ENCODE results near the gene IL17B. TPM values are rescaled to one million over a fixed set of nuclear protein-coding genes. Genes with fewer than 3 reads are reported as not detected.
A peak's percentile ranks its signal among the peaks of the same experiment; 100 is the strongest.

The IL17B gene
- total and polyA plus RNA-seq, 2 of the 13 experiments (the other 11 are each of a cell fraction or from before 2014, with no cell fraction given) = 0.29 to 2.6 TPM

DNA sequence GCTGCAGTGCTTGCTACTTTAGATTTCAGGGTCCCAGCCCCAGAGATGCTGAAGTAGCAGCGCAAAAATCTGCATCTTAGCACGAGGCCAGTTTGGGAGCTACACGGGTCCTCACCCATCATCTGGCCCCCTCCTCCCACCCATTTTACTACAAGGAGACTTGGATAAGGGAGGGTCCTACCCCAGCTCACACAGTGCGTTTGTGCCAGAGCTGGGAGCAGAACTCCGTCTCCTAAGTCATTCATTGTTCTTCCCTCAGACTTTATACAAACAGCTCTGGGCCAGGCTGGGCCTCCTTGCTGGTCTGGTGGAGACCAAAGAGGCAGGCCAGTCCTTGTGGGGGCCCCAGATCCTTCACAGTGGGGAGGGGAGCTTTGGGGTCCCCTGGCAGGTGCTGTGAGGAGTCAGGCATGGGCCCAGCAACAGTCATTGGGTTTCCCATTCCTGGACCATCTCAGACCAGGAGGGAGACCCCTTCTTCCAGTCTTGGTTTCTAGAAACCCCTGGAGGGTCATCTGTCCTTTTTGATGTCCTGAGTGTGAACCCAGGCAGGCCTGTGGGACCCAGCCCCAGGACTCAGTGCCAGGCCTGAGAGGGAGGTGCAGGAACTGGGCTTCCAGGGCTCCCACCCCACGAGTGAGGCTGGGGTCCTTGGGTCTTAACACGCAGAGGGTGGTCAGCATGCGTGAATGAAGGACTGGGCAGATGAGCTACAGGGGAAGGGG is 2.3 kb upstream of the IL17B start (continued):
- TF ChIP-seq, protein P1, sequence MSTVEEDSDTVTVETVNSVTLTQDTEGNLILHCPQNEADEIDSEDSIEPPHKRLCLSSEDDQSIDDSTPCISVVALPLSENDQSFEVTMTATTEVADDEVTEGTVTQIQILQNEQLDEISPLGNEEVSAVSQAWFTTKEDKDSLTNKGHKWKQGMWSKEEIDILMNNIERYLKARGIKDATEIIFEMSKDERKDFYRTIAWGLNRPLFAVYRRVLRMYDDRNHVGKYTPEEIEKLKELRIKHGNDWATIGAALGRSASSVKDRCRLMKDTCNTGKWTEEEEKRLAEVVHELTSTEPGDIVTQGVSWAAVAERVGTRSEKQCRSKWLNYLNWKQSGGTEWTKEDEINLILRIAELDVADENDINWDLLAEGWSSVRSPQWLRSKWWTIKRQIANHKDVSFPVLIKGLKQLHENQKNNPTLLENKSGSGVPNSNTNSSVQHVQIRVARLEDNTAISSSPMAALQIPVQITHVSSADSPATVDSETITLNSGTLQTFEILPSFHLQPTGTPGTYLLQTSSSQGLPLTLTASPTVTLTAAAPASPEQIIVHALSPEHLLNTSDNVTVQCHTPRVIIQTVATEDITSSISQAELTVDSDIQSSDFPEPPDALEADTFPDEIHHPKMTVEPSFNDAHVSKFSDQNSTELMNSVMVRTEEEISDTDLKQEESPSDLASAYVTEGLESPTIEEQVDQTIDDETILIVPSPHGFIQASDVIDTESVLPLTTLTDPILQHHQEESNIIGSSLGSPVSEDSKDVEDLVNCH (CRISPR knock-in tag; IDR thresholded peaks at IDR 0.05) = no peak
- TF ChIP-seq, protein P2, sequence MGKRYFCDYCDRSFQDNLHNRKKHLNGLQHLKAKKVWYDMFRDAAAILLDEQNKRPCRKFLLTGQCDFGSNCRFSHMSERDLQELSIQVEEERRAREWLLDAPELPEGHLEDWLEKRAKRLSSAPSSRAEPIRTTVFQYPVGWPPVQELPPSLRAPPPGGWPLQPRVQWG (CRISPR knock-in tag; IDR thresholded peaks at IDR 0.05; ENCODE audit: borderline replicate concordance, low read depth) = no peak
- TF ChIP-seq KLF6 (CRISPR knock-in tag; IDR thresholded peaks at IDR 0.05) = no peak

DNA sequence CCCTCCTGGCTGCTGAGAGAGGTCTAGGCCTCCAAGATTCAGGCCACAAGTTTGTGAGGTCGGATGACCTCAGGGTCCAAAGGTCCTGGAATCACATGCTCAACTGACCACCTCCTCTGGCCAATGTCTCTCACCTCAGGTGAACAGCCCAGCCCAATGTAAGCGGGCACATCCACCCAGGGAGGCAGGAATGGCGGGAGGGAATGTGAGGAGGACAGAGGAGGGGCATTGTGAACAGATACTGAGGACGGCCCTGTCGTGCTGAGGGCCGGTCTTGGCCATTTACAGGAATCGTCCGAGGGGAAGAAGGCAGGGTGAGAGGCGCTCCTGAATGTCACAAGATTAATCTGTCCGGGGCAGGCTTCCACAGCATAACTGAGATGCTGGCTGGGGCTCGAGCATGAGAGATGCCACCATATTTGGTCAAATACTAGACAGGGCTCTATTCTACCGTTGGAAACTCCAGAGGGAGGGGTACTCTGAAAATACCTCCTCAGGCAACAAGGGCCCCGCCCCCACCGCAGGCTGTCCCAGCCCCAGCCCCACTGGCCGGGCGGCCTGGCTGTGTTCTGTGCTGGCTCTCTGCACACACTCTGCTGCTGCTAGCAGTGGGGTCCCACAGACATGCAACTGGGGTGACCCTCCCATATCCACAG is 1.5 kb upstream of the IL17B start:
- H3K9me3 ChIP-seq (ENCODE audit: low read length) = no peaks in the 10 kb centered on the region
- peak overlapping the region; percentile 74 for H3K9ac ChIP-seq (ENCODE audit: insufficient read depth, low read depth, low read length)
- peak; percentile 74 for FAIRE-seq
- intact Hi-C loops (cut with micrococcal nuclease; ENCODE audit: unreplicated experiment) (no loop called here), in situ Hi-C loops (cut with HindIII; ENCODE audit: extremely low pct_ligation_motif_present, low pct_unique_long_range_greater_than_20kb) (loop anchor here (10.0 kb wide), 1 partner anchor 54 kb away; no protein-coding TSS in a partner anchor)
- DNase-seq (ENCODE audit: low spot score) = peak; percentile 74
- H4K20me1 ChIP-seq (ENCODE audit: insufficient read depth, low read length) = no peaks in the 10 kb centered on the region
- no peak overlapping the region for H2AFZ ChIP-seq (ENCODE audit: low read length)
- ChIA-PET CTCF (ENCODE audit: low intra/inter-chr PET ratio, low total read pairs) (interaction anchor here (3.4 kb wide), 1 partner anchor 50 kb away, joined by 35 read pairs; no protein-coding TSS in a partner anchor), POLR2A (interaction anchor here (1.1 to 2.0 kb wide), 2 partner anchors 13 to 35 kb away, joined by 3 to 7 read pairs; partner anchors contain the start of gene GRPEL2)
- WGBS (ENCODE audit: low lambda C conversion rate) = 3% methylated on average over 12 of the region's 16 CpGs
- peak overlapping the region; percentile 43 for H3K27ac ChIP-seq (ENCODE audit: extremely low read length, insufficient read depth, low read length)
- no peaks in the 10 kb centered on the region for H3K36me3 ChIP-seq (replicated peaks in 1 of 2; ENCODE audit: control insufficient read depth in 1 of 2, insufficient read depth in 2 of 2, low read length in 2 of 2)
- peaks cover 0 to 3% of the 10 kb centered on the region in 2 experiments; a peak in 1 of 5 replicates for H3K27me3 ChIP-seq (ENCODE audit: control insufficient read depth in 1 of 2, insufficient read depth in 2 of 2, low read length in 2 of 2)
- H3K79me2 ChIP-seq (ENCODE audit: insufficient read depth, low read length) = no peaks in the 10 kb centered on the region
- H3K4me3 ChIP-seq (replicated peaks in 1 of 3; ENCODE audit: insufficient read depth in 1 of 3, low read depth in 2 of 3, low read length in 3 of 3) = peak overlapping the region in 1 of 3 experiments; percentile 46; a peak in 2 of 6 replicates
- H3K4me2 ChIP-seq (ENCODE audit: low read depth, low read length) = peak overlapping the region; percentile 87
- BruUV-seq (replicated peaks) = TSS peak; percentile 85
- ATAC-seq = peak; percentile 70
- H3K4me1 ChIP-seq (ENCODE audit: insufficient read depth, low read length) = peaks cover 63% of the 10 kb centered on the region
- TF ChIP-seq SALL1 (CRISPR knock-in tag; IDR thresholded peaks at IDR 0.05) = peak; percentile 84
- TF ChIP-seq, protein P3, sequence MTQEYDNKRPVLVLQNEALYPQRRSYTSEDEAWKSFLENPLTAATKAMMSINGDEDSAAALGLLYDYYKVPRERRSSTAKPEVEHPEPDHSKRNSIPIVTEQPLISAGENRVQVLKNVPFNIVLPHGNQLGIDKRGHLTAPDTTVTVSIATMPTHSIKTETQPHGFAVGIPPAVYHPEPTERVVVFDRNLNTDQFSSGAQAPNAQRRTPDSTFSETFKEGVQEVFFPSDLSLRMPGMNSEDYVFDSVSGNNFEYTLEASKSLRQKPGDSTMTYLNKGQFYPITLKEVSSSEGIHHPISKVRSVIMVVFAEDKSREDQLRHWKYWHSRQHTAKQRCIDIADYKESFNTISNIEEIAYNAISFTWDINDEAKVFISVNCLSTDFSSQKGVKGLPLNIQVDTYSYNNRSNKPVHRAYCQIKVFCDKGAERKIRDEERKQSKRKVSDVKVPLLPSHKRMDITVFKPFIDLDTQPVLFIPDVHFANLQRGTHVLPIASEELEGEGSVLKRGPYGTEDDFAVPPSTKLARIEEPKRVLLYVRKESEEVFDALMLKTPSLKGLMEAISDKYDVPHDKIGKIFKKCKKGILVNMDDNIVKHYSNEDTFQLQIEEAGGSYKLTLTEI (CRISPR knock-in tag; conservative IDR thresholded peaks at IDR 0.05) = no peak
- TF ChIP-seq NONO (IDR thresholded peaks at IDR 0.05) = no peak
- TF ChIP-seq NONO (CRISPR knock-in tag; conservative IDR thresholded peaks at IDR 0.05) = peak; percentile 48; the same call in 1 of the 2 replicates
- TF ChIP-seq, protein P4, sequence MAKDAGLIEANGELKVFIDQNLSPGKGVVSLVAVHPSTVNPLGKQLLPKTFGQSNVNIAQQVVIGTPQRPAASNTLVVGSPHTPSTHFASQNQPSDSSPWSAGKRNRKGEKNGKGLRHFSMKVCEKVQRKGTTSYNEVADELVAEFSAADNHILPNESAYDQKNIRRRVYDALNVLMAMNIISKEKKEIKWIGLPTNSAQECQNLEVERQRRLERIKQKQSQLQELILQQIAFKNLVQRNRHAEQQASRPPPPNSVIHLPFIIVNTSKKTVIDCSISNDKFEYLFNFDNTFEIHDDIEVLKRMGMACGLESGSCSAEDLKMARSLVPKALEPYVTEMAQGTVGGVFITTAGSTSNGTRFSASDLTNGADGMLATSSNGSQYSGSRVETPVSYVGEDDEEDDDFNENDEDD (CRISPR knock-in tag; IDR thresholded peaks at IDR 0.05; ENCODE audit: borderline replicate concordance) = peak; percentile 70; the same call in 1 of the 2 replicates
- no peak for TF ChIP-seq FOXA1 (IDR thresholded peaks at IDR 0.05)
- TF ChIP-seq FOXA1 (CRISPR knock-in tag; IDR thresholded peaks at IDR 0.05) = no peak
